SU-DHL-6 (cell line): ENCODE measurements around the gene KLF13.

Source experiments
- H2AFZ ChIP-seq: fragments of 200-600 bp; sonication (generic); 2 replicates; pipeline ENCODE4 v1.6.1; 2014; ENCODE audit warnings: low read depth, mild to moderate bottlenecking, moderate library complexity, mixed read lengths, antibody characterized with exemption, low read length; ENCODE audit not compliant: severe bottlenecking
- H3F3A ChIP-seq: fragments of 200-600 bp; shearing (Covaris generic); 2 replicates; pipeline ENCODE4 v1.6.0; 2016; ENCODE audit warnings: antibody characterized with exemption, mild to moderate bottlenecking; ENCODE audit not compliant: insufficient read depth
- H3K27ac ChIP-seq: fragments of 200-600 bp; sonication (generic); 2 replicates; pipeline ENCODE4 v1.5.1; 2016; ENCODE audit warnings: low read depth, mild to moderate bottlenecking, low read length, moderate library complexity, mixed read lengths
- H3K27me3 ChIP-seq: fragments of 200-600 bp; sonication (generic), shearing (Covaris generic); 2 replicates; pipeline ENCODE4 v1.6.0; 2014; ENCODE audit warnings: mild to moderate bottlenecking, low read length
- H3K36me3 ChIP-seq: fragments of 200-600 bp; sonication (generic); 2 replicates; pipeline ENCODE4 v1.6.1; 2014; ENCODE audit warnings: mild to moderate bottlenecking, low read length, mixed read lengths
- H3K4me2 ChIP-seq: fragments of 300-600, 200-600 bp; shearing (Covaris generic), sonication (generic); 2 replicates; pipeline ENCODE4 v1.6.0; 2014; ENCODE audit warnings: low read length, low read depth, mild to moderate bottlenecking; ENCODE audit not compliant: poor library complexity, severe bottlenecking
- H3K4me3 ChIP-seq: fragments of 200-600 bp; sonication (generic); 2 replicates; pipeline ENCODE4 v1.5.1; 2014; ENCODE audit warnings: antibody characterized with exemption, low read length, mild to moderate bottlenecking, mixed read lengths; ENCODE audit not compliant: insufficient read depth, poor library complexity, severe bottlenecking
- H3K79me2 ChIP-seq: fragments of 200-600 bp; sonication (generic); 2 replicates; pipeline ENCODE4 v1.6.1; 2014; ENCODE audit warnings: mild to moderate bottlenecking, low read length, moderate library complexity; ENCODE audit not compliant: insufficient read depth
- H3K9ac ChIP-seq: fragments of 200-600 bp; sonication (generic); 2 replicates; pipeline ENCODE4 v1.7.0; 2014; ENCODE audit warnings: mild to moderate bottlenecking, low read length
- H3K9me2 ChIP-seq: fragments of 200-600 bp; sonication (generic); replicated peaks from 2 replicates; pipeline ENCODE4 v1.6.1; 2014; ENCODE audit warnings: low read length; ENCODE audit not compliant: insufficient read depth
- H3K9me3 ChIP-seq: fragments of 200-600 bp; sonication (generic); 2 replicates; pipeline ENCODE4 v1.6.1; 2014; ENCODE audit warnings: low read length, mixed read lengths; ENCODE audit not compliant: insufficient read depth
- H4K20me1 ChIP-seq: fragments of 200-600 bp; sonication (generic); 2 replicates; pipeline ENCODE4 v1.6.1; 2014; ENCODE audit warnings: low read depth, mild to moderate bottlenecking, antibody characterized with exemption, low read length, moderate library complexity, mixed read lengths
- EZH2phosphoT487 ChIP-seq: fragments of 200-600 bp; sonication (generic), shearing (Covaris generic); conservative IDR thresholded peaks from 2 replicates; pipeline ENCODE4 v1.6.1; 2018; ENCODE audit warnings: mild to moderate bottlenecking, antibody characterized with exemption, low read length, moderate library complexity, mixed read lengths
- TF ChIP-seq, protein P1 (sequence below): fragments of 200-600 bp; sonication (generic); IDR thresholded peaks from one replicate; pipeline ENCODE4 v1.5.1; 2017; ENCODE audit warnings: antibody characterized with exemption, mild to moderate bottlenecking, low read length, moderate library complexity; ENCODE audit not compliant: insufficient read depth, poor library complexity, severe bottlenecking

The KLF13 gene

DNA sequence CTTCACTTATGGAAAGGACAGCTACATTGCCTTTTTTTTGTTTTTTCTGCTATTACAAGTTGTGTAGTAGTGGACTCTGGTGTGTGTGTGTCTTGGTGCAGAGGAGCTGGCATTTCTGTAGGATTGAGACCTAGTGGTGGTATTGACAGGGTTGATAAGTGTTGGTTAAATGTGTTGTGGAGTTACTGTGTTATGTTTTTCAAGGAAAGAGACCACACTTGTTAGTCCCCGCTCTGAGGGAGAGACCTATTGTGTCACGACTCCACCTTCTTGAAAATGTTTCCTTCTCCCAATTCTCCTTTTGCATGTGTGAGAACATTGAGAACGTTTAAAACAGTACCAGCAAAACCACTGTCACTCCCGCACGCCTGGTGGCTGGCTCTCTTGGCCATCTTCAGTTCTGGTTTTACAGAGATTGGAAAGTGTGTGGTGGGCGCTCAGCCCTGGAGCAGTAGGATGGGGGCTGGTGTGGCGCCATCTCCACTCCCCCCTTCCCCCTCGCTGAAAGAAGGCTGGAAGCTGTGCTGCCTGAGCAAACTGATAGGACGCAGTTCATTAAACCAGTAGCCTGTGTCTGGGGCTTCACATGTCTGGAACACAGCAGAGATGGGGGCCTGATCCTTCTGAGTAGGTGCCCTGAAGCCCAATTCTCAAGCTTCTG, 5.5 kb downstream of the KLF13 start:
- Histone ChIP-seq H3K36me3 (no peaks in the 10 kb centered on the region), H3F3A (peaks cover 10% of the 10 kb centered on the region), H3K9ac (no peak overlapping the region), H3K4me3 (no peak overlapping the region), H3K27ac (no peak overlapping the region), H4K20me1 (peaks cover 9% of the 10 kb centered on the region), H3K27me3 (no peaks in the 10 kb centered on the region), H2AFZ (no peak overlapping the region), H3K79me2 (peaks cover 72% of the 10 kb centered on the region), H3K9me3 (no peaks in the 10 kb centered on the region), H3K9me2 (no peaks in the 10 kb centered on the region), H3K4me2 (no peak overlapping the region)
- TF ChIP-seq, protein P1, sequence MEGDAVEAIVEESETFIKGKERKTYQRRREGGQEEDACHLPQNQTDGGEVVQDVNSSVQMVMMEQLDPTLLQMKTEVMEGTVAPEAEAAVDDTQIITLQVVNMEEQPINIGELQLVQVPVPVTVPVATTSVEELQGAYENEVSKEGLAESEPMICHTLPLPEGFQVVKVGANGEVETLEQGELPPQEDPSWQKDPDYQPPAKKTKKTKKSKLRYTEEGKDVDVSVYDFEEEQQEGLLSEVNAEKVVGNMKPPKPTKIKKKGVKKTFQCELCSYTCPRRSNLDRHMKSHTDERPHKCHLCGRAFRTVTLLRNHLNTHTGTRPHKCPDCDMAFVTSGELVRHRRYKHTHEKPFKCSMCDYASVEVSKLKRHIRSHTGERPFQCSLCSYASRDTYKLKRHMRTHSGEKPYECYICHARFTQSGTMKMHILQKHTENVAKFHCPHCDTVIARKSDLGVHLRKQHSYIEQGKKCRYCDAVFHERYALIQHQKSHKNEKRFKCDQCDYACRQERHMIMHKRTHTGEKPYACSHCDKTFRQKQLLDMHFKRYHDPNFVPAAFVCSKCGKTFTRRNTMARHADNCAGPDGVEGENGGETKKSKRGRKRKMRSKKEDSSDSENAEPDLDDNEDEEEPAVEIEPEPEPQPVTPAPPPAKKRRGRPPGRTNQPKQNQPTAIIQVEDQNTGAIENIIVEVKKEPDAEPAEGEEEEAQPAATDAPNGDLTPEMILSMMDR = no peak
- no peak for TF ChIP-seq EZH2phosphoT487

GRCh38 chr15:31332681-31333071, 6.0 kb downstream of the KLF13 start:
- Histone ChIP-seq H3K27me3 (no peaks in the 10 kb centered on the region), H4K20me1 (peaks cover 9% of the 10 kb centered on the region), H3K79me2 (peaks cover 75% of the 10 kb centered on the region), H3K9ac (no peak overlapping the region), H3K36me3 (no peaks in the 10 kb centered on the region), H3K4me3 (no peak overlapping the region), H3K9me3 (no peaks in the 10 kb centered on the region), H3K27ac (no peak overlapping the region), H3K4me2 (no peak overlapping the region), H3F3A (peaks cover 10% of the 10 kb centered on the region), H3K9me2 (no peaks in the 10 kb centered on the region), H2AFZ (no peak overlapping the region)
- TF ChIP-seq, protein P1 = no peak
- TF ChIP-seq EZH2phosphoT487 = no peak

DNA sequence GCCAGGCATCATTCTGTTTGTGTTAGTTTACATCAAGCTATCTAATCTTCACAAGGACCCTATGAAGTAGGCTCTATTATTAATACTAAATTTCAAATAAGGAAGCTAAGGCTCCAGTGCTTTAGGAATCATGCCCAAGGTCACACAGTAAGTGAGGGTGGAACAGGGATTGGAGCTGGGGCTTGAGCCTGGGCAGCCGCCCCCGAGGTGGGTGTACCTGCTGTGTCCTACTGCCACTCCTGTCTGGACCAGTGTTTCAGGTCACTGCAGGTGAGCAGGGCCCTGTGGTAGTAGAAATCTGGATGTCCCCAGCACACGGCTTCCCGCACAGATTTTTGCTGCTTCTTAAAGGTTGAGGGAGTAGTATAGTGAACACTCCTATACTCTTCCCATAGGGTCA, 6.5 kb downstream of the KLF13 start:
- Histone ChIP-seq H3K36me3 (no peaks in the 10 kb centered on the region), H3K4me2 (no peak overlapping the region), H3K27ac (no peak overlapping the region)

More for the DNA sequence above, 6.5 kb downstream of the KLF13 start:
- Histone ChIP-seq H3K9me3 (no peaks in the 10 kb centered on the region), H3K27me3 (no peaks in the 10 kb centered on the region), H3K9ac (no peak overlapping the region), H3K4me3 (no peak overlapping the region), H3F3A (peaks cover 9% of the 10 kb centered on the region), H2AFZ (no peak overlapping the region), H4K20me1 (peaks cover 13% of the 10 kb centered on the region), H3K79me2 (peaks cover 80% of the 10 kb centered on the region), H3K9me2 (no peaks in the 10 kb centered on the region)
- TF ChIP-seq EZH2phosphoT487 = no peak
- TF ChIP-seq, protein P1 = no peak
